GM12873 (cell line): ENCODE results near the gene PTPRK.

ENCODE experiments used
- CTCF ChIP-seq: IDR thresholded peaks from 2 replicates; pipeline ENCODE4 v1.5.1; 2012; ENCODE audit warnings: low read depth, mild to moderate bottlenecking, moderate library complexity, low read length, control low read depth; ENCODE audit not compliant: insufficient read depth; ENCODE audit errors: missing control alignments

Gene PTPRK

GRCh38 chr6:128525406-128525805 is 5.0 kb upstream of the PTPRK start:
- no peak for TF ChIP-seq CTCF

GRCh38 chr6:128521282-128521632 is 858 bp upstream of the PTPRK start:
- TF ChIP-seq CTCF: no peak

DNA sequence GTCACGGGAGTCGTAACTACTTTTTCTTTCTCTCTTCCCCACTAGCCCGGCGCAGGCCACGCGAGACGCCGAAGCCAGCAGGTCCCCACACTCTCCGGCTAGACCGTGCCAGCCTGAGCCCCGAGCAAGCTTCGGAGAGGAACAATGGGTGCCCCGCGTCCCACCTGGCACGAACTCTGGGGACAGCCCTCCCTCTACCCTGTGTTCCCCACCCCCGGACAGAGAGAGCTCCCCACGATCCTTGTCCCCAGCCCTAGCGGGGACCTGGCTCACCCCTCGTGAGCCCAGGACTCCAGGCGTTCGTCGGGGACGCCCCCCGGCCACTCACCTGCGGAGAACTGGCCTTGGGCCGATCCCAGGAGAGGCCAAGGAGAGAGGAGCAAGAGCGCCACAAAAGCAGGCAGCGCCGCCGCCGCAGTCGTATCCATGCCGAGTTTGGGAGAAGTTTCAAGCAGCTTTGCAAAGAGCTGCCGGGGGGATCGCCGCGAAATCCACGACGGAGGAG is 416 bp downstream of the PTPRK start:
- TF ChIP-seq CTCF: no peak

DNA sequence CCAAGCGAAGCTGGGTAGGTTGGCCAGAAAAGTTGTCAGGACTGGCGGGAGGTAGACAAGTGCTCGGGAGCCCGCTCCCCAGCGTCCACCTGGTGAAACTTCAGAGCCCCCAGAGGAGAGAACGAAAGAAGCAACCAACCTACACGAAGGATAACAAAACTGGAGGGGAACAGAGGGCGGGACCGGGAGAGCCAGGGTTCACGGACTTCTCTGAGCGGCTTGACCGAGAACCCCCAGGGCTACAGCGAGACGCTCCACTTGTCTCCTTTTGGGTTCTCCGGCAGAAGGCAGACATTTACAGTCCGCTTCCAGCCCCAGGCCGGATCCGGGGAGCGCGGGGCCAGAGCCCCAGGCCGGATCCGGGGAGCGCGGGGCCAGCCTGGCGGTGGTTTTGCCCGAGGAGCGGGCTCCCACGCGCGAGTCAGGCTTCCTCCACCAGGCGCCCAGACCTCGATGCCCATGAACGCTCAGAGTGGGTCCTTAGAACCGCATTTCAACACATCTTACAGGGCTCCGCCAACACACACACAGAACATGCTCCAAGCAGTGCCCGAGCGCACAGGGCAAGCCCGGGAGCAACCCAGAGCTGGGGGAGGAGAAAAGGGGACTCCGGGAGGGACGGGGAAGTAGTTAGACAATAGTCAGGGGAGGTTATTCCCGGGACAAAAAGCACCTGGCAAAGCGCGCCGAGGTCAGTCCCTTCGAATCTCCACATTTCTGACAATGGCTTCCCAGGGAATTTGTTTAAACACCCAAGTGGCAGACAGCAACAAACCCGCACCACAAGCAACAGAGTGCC is 1.1 kb downstream of the PTPRK start:
- TF ChIP-seq CTCF: no peak

GRCh38 chr6:128518434-128519131 is 1.8 kb downstream of the PTPRK start:
- no peak for TF ChIP-seq CTCF

DNA sequence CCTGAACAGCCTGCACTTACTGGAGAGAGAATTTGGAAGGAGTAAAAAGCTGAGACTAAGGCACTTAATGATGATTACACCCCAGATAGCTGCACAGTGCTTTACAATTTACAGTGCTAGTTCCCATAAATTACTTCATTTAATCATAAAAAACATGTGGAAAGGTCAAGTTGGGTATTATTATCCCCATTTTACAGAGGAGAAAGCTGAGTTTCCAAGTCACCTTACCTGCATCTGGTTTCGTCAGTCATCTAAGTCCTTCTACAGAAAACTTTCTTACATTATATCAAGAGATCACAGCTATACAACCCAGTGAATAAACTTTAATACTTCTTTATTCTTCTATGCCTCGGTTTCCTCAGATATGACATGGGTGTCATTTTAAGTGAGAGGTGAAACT is 3.3 kb downstream of the PTPRK start:
- no peak for TF ChIP-seq CTCF

DNA sequence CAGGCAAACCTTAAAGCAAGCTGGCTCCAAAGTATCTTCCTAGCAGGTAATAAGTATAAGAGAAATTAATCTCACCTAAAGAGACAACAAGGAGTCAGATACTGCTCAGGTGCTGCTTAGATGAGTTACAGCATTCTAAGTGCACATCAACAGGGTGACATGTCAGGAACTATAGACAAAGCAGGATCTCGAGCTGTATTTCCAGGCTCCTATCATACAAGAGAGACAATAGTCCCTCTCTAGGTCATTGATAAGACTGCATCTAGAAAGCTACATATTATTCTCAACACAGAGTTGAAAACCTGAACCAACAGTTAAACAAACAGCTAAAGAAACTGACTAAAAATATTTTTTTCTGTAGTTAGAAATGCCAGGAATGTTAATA is 3.9 kb downstream of the PTPRK start:
- TF ChIP-seq CTCF: no peak
